ENCODE data around the gene ZNF784. TPM values are rescaled to one million over a fixed set of nuclear protein-coding genes. Genes with fewer than 3 reads are reported as not detected.

ZNF784 gene
- total and polyA plus RNA-seq, 10 of the 15 experiments (the other 5 are each of a cell fraction or from before 2014, with no cell fraction given), result 0.10 to 5.2 (median 1.8) TPM

DNA sequence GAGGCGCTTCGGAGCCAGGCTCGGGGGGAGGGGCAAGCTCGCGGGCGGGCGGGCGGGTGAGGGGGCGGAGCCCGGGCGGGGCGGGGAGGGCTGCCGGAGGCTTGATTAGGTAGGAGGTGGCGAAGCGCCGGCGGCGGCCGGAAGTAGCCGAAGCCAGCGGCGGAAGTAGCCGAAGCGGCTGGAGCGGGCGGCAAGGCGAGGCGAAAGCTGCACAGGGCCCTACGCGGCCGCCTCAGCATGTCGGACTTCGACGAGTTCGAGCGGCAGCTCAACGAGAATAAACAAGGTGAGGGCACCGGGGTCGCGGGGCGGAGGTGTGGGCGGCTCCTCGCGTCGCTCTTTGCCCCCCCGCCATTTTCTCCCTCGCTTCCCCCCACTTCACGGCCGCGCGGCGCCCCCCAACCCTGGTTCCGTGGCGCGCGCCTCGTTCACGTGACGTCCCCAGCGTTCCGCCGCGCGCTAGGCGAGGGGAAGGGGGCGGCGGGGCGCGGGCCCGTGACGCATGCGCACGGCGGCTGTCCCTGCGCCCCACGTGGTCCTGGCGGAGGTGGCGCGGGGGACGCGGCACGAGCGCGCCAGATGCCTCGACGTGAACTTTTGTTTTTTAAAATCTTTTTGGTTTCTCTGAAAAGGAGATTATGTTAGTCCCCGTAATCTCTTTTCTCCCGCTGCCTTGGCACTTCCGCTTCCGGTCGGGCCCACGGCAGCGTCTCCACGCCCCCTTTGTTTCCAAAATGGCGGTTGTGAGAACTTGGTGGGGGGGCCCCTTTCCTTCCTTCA, 30.7 kb upstream of the ZNF784 start, which contains the start of gene U2AF2 (continued):
- TF ChIP-seq SRF (IDR thresholded peaks at IDR 0.05; ENCODE audit: low read depth in 2 of 2, low read length in 2 of 2) (0 out of 4 replicates have a peak, but pooled peaks of 1 of the 2 experiments have one; percentile 5), PAX5 (IDR thresholded peaks at IDR 0.05; ENCODE audit: borderline replicate concordance, low read depth, low read length) (no peak), RELA (IDR thresholded peaks at IDR 0.05; ENCODE audit: borderline replicate concordance, partially characterized antibody) (peak; percentile 31), BACH1 (IDR thresholded peaks at IDR 0.05; ENCODE audit: borderline replicate concordance) (peak; percentile 61), NFYA (IDR thresholded peaks at IDR 0.05; ENCODE audit: borderline replicate concordance, low read depth, low read length) (no peak), SMC3 (IDR thresholded peaks at IDR 0.05; ENCODE audit: borderline replicate concordance, low read length) (no peak), ZNF217 (IDR thresholded peaks at IDR 0.05) (peak; percentile 65; the same call in 1 of the 2 replicates), LARP7 (IDR thresholded peaks at IDR 0.05) (peak; percentile 95), GABPA (IDR thresholded peaks at IDR 0.05; ENCODE audit: low read depth) (peak; percentile 88), POU2F2 (IDR thresholded peaks at IDR 0.05; ENCODE audit: borderline replicate concordance, low read depth, low read length) (0 out of 3 replicates have a peak, but pooled peaks have one; percentile 7), SP1 (IDR thresholded peaks at IDR 0.05; ENCODE audit: low read depth, low read length) (no peak), MAX (IDR thresholded peaks at IDR 0.05; ENCODE audit: low read depth, low read length) (peak; percentile 94), POLR2AphosphoS5 (IDR thresholded peaks at IDR 0.05; ENCODE audit: low read length) (peak; percentile 83), YBX1 (IDR thresholded peaks at IDR 0.05) (no peak), CHD2 (IDR thresholded peaks at IDR 0.05; ENCODE audit: borderline replicate concordance, low read depth, low read length) (peak; percentile 39; the same call in 1 of the 2 replicates), ZZZ3 (IDR thresholded peaks at IDR 0.05; ENCODE audit: control insufficient read depth, insufficient read length, low read depth) (no peak), IRF4 (IDR thresholded peaks at IDR 0.05; ENCODE audit: low read depth, low read length) (no peak), RBBP5 (conservative IDR thresholded peaks at IDR 0.05) (no peak), IKZF1 (conservative IDR thresholded peaks at IDR 0.05) (peak; percentile 82), SREBF2 (IDR thresholded peaks at IDR 0.05; ENCODE audit: low read length) (peak; percentile 36; the same call in 1 of the 2 replicates), TAF1 (IDR thresholded peaks at IDR 0.05; ENCODE audit: borderline replicate concordance, low read depth, low read length) (peak; percentile 80; the same call in 1 of the 2 replicates)
- TF ChIP-seq, protein P1, sequence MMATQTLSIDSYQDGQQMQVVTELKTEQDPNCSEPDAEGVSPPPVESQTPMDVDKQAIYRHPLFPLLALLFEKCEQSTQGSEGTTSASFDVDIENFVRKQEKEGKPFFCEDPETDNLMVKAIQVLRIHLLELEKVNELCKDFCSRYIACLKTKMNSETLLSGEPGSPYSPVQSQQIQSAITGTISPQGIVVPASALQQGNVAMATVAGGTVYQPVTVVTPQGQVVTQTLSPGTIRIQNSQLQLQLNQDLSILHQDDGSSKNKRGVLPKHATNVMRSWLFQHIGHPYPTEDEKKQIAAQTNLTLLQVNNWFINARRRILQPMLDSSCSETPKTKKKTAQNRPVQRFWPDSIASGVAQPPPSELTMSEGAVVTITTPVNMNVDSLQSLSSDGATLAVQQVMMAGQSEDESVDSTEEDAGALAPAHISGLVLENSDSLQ (IDR thresholded peaks at IDR 0.05), result peak; percentile 50
- TF ChIP-seq, protein P2, sequence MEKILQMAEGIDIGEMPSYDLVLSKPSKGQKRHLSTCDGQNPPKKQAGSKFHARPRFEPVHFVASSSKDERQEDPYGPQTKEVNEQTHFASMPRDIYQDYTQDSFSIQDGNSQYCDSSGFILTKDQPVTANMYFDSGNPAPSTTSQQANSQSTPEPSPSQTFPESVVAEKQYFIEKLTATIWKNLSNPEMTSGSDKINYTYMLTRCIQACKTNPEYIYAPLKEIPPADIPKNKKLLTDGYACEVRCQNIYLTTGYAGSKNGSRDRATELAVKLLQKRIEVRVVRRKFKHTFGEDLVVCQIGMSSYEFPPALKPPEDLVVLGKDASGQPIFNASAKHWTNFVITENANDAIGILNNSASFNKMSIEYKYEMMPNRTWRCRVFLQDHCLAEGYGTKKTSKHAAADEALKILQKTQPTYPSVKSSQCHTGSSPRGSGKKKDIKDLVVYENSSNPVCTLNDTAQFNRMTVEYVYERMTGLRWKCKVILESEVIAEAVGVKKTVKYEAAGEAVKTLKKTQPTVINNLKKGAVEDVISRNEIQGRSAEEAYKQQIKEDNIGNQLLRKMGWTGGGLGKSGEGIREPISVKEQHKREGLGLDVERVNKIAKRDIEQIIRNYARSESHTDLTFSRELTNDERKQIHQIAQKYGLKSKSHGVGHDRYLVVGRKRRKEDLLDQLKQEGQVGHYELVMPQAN (conservative IDR thresholded peaks at IDR 0.05), result peak; percentile 91
- TF ChIP-seq, protein P3, sequence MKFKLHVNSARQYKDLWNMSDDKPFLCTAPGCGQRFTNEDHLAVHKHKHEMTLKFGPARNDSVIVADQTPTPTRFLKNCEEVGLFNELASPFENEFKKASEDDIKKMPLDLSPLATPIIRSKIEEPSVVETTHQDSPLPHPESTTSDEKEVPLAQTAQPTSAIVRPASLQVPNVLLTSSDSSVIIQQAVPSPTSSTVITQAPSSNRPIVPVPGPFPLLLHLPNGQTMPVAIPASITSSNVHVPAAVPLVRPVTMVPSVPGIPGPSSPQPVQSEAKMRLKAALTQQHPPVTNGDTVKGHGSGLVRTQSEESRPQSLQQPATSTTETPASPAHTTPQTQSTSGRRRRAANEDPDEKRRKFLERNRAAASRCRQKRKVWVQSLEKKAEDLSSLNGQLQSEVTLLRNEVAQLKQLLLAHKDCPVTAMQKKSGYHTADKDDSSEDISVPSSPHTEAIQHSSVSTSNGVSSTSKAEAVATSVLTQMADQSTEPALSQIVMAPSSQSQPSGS (IDR thresholded peaks at IDR 0.05; ENCODE audit: low read length), result no peak
- TF ChIP-seq, protein P4, sequence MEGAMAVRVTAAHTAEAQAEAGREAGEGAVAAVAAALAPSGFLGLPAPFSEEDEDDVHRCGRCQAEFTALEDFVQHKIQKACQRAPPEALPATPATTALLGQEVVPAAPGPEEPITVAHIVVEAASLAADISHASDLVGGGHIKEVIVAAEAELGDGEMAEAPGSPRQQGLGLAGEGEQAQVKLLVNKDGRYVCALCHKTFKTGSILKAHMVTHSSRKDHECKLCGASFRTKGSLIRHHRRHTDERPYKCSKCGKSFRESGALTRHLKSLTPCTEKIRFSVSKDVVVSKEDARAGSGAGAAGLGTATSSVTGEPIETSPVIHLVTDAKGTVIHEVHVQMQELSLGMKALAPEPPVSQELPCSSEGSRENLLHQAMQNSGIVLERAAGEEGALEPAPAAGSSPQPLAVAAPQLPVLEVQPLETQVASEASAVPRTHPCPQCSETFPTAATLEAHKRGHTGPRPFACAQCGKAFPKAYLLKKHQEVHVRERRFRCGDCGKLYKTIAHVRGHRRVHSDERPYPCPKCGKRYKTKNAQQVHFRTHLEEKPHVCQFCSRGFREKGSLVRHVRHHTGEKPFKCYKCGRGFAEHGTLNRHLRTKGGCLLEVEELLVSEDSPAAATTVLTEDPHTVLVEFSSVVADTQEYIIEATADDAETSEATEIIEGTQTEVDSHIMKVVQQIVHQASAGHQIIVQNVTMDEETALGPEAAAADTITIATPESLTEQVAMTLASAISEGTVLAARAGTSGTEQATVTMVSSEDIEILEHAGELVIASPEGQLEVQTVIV (IDR thresholded peaks at IDR 0.05; ENCODE audit: borderline replicate concordance, partially characterized antibody), result peak; percentile 77
